Measurements from ENCODE around the gene KIFC1. TPM values are rescaled to one million over a fixed set of nuclear protein-coding genes. Genes with fewer than 3 reads are reported as not detected.
"Not testable (repeated sequence)": the region's sequence is repeated elsewhere in the genome, so short reads cannot be mapped to it uniquely, and the experiment has no call there.

The KIFC1 gene
- total RNA-seq, 1 experiment from 2014 or later, result 120 TPM

DNA sequence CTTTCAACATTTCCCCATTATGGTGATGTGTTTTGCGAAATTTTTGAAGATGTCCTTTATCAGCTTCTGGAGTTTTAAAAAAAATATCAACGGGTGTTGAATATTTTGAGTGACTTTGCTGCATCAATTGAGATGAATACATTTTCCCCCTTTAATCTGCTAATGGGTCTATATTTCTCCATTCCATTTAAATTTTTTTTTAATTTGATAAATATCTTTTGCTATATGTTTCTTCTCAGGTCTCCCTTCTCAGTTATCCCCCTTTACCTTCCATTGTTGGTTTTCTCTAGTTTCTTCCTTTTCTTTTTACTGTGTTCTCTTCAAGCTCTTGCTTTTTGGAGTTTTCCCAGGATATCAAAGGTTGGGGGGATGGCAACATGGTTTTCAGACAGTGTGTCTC, 1.4 kb upstream of the KIFC1 start:
- DNase-seq (ENCODE audit: low read depth in 1 of 2, low spot score in 2 of 2), result no peak
- Histone ChIP-seq H3K27me3 (replicated peaks) (no peaks in the 10 kb centered on the region), H3K36me3 (peaks cover 29% of the 10 kb centered on the region), H3K27ac (no peak overlapping the region), H3K4me3 (no peak overlapping the region), H3K4me1 (replicated peaks) (peaks cover 31% of the 10 kb centered on the region), H3K9me3 (replicated peaks) (no peaks in the 10 kb centered on the region)

DNA sequence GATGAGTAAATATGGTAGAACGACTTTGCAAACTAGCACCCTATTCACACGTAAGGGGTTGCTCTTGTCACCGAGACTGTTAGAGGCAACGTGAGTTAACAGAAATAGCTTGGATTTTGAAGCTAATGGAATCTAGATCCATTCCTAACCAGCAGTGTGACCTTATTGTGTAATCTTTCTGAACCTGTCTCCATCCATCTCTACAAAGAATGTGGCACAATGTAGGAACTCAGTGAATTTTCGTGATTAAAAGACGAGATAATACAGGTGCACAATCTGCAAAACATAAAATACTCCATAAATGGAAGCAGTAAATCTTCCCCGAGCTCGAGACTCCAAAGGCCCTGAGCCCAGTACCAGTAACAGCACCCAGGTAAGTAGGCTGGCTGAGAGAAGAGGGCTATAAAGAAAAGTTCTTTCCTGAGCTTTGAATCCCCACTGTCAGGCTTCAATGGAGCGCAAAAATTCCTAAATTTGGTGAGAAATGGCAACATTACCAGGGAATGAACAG, 801 bp upstream of the KIFC1 start:
- Histone ChIP-seq H3K27me3 (replicated peaks) (no peaks in the 10 kb centered on the region), H3K9me3 (replicated peaks) (no peaks in the 10 kb centered on the region), H3K36me3 (peaks cover 36% of the 10 kb centered on the region), H3K4me1 (replicated peaks) (peaks cover 34% of the 10 kb centered on the region), H3K27ac (peak overlapping the region; percentile 40), H3K4me3 (peak overlapping the region; percentile 6; the same call in 1 of the 2 replicates)
- DNase-seq (ENCODE audit: low read depth in 1 of 2, low spot score in 2 of 2), result no peak

- peak in 1 of 2 experiments; percentile 51 for DNase-seq (ENCODE audit: low read depth in 1 of 2, low spot score in 2 of 2)
- H3K27me3 ChIP-seq (replicated peaks), result no peaks in the 10 kb centered on the region
These were observed 435 bp downstream of the KIFC1 start for GRCh38 chr6:33391922-33392594.

DNA sequence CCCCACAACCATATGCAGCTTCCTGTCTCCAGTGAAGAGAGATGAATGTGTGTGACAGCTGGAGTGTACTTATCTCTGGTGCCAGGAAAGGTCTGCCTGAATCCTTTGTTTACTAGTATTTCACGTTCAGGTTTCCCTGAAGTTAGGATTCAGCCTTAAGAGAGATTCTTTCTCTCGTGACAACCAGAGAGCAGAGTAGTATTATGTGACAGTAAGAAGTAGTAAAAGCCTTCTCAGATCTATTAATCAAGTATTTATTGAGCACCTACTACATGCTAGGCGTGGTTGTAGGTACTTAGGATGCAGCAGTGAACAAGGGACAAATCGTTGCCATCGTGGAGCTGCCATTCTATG, 949 bp downstream of the KIFC1 start:
- H3K36me3 ChIP-seq, result peaks cover 44% of the 10 kb centered on the region
- H3K27ac ChIP-seq, result peak overlapping the region; percentile 95
- DNase-seq (ENCODE audit: low read depth in 1 of 2, low spot score in 2 of 2), result no peak
- peaks cover 34% of the 10 kb centered on the region for H3K4me1 ChIP-seq (replicated peaks)
- H3K27me3 ChIP-seq (replicated peaks), result no peaks in the 10 kb centered on the region
- peak overlapping the region; percentile 78 for H3K4me3 ChIP-seq
- no peaks in the 10 kb centered on the region for H3K9me3 ChIP-seq (replicated peaks)

More at GRCh38 chr6:33391922-33392594, 435 bp downstream of the KIFC1 start:
- Histone ChIP-seq H3K36me3 (peaks cover 39% of the 10 kb centered on the region), H3K27ac (peak overlapping the region; percentile 95), H3K4me1 (replicated peaks) (peaks cover 34% of the 10 kb centered on the region), H3K4me3 (peak overlapping the region; percentile 78), H3K9me3 (replicated peaks) (no peaks in the 10 kb centered on the region)

GRCh38 chr6:33392979-33393378, 1.4 kb downstream of the KIFC1 start:
- Histone ChIP-seq H3K4me3 (peak overlapping the region; percentile 78), H3K27me3 (replicated peaks) (no peaks in the 10 kb centered on the region), H3K9me3 (replicated peaks) (no peaks in the 10 kb centered on the region), H3K4me1 (replicated peaks) (peaks cover 34% of the 10 kb centered on the region), H3K27ac (peak overlapping the region; percentile 95), H3K36me3 (peaks cover 48% of the 10 kb centered on the region)
- no peak for DNase-seq (ENCODE audit: low read depth in 1 of 2, low spot score in 2 of 2)

- no peaks in the 10 kb centered on the region for H3K27me3 ChIP-seq (replicated peaks)
- H3K4me1 ChIP-seq (replicated peaks), result peaks cover 28% of the 10 kb centered on the region
- H3K4me3 ChIP-seq, result no peak overlapping the region
- H3K9me3 ChIP-seq (replicated peaks), result no peaks in the 10 kb centered on the region
- H3K36me3 ChIP-seq, result peaks cover 82% of the 10 kb centered on the region
- no peak for DNase-seq (ENCODE audit: low read depth in 1 of 2, low spot score in 2 of 2)
- H3K27ac ChIP-seq, result no peak overlapping the region
These were observed 5.9 kb downstream of the KIFC1 start for GRCh38 chr6:33397541-33397940.

DNA sequence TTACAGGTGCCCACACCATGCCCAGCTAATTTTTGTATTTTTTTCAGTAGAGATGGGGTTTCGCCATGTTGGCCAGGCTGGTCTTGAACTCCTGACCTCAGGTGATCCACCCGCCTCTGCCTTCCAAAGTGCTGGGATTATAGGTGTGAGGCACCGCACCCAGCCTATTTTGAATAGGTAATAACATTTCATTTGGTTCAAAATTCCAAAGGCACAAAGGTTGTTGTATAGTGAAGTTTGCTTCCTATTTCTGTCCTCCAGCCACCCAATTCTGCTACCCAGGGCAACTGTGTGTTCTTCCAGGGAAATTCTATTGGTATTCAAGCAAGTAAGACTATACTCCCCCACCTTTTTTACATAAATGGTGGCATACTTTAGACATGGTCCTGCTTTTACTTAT, 7.0 kb downstream of the KIFC1 start:
- not testable (repeated sequence) for H3K27ac ChIP-seq; H3K9me3 ChIP-seq (replicated peaks); H3K4me3 ChIP-seq; DNase-seq (ENCODE audit: low read depth in 1 of 2, low spot score in 2 of 2); H3K27me3 ChIP-seq (replicated peaks)
- H3K4me1 ChIP-seq (replicated peaks), result peaks cover 19% of the 10 kb centered on the region
- H3K36me3 ChIP-seq, result peaks cover 87% of the 10 kb centered on the region

GRCh38 chr6:33399881-33400280, 8.3 kb downstream of the KIFC1 start:
- H3K27ac ChIP-seq; DNase-seq (ENCODE audit: low read depth in 1 of 2, low spot score in 2 of 2); H3K4me1 ChIP-seq (replicated peaks); H3K27me3 ChIP-seq (replicated peaks); H3K9me3 ChIP-seq (replicated peaks); H3K4me3 ChIP-seq: not testable (repeated sequence)
- H3K36me3 ChIP-seq, result peaks cover 88% of the 10 kb centered on the region

GRCh38 chr6:33404884-33405283, 13.3 kb downstream of the KIFC1 start:
- Histone ChIP-seq H3K4me1 (replicated peaks) (peaks cover 6% of the 10 kb centered on the region), H3K27me3 (replicated peaks) (no peaks in the 10 kb centered on the region), H3K36me3 (peaks cover 96% of the 10 kb centered on the region), H3K9me3 (replicated peaks) (no peaks in the 10 kb centered on the region), H3K4me3 (no peak overlapping the region), H3K27ac (no peak overlapping the region)
- DNase-seq (ENCODE audit: low read depth in 1 of 2, low spot score in 2 of 2), result no peak

GRCh38 chr6:33405386-33405940, 13.8 kb downstream of the KIFC1 start:
- Histone ChIP-seq H3K27ac (no peak overlapping the region), H3K27me3 (replicated peaks) (no peaks in the 10 kb centered on the region), H3K36me3 (peaks cover 95% of the 10 kb centered on the region), H3K4me1 (replicated peaks) (peaks cover 9% of the 10 kb centered on the region), H3K9me3 (replicated peaks) (no peaks in the 10 kb centered on the region), H3K4me3 (no peak overlapping the region)
- DNase-seq (ENCODE audit: low read depth in 1 of 2, low spot score in 2 of 2), result no peak

DNA sequence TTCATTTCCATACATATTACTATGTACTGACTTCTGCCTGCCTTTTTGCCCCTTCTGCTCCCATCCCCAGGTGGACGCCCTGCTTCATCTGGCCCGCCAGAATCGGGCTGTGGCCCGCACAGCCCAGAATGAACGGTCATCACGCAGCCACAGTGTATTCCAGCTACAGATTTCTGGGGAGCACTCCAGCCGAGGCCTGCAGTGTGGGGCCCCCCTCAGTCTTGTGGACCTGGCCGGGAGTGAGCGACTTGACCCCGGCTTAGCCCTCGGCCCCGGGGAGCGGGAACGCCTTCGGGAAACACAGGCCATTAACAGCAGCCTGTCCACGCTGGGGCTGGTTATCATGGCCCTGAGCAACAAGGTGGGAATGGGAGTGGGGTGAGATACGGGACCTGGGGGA, 14.5 kb downstream of the KIFC1 start:
- Histone ChIP-seq H3K36me3 (peaks cover 88% of the 10 kb centered on the region), H3K4me3 (no peak overlapping the region), H3K9me3 (replicated peaks) (no peaks in the 10 kb centered on the region), H3K27me3 (replicated peaks) (no peaks in the 10 kb centered on the region), H3K27ac (no peak overlapping the region), H3K4me1 (replicated peaks) (peaks cover 9% of the 10 kb centered on the region)
- no peak for DNase-seq (ENCODE audit: low read depth in 1 of 2, low spot score in 2 of 2)

DNA sequence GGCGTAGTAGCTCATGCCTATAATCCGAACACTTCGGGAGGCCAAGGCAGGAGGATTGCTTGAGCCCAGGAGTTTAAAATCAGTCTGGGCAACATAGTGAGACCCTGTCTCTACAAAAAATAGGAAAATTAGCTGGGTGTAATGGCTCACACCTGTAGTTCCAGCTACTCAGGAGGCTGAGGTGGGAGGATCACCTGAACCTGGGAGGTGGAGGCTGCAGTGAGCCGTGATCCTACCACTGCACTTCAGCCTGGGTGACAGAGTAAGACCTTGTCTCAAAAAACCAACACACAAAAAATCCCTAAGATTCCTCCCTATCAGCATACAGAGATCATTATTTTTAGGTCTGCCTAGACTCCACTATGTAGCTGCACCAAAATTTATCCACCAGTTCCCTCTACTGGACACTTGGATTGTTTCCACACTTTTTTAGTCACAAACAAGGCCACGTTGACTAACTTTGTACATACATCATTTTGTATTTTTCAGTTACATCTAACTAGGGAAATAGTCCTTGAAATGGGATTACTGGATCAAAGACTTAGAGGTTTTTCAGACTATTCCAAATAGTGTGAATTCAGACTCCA, 15.6 kb downstream of the KIFC1 start:
- Histone ChIP-seq H3K4me3 (no peak overlapping the region), H3K4me1 (replicated peaks) (peaks cover 15% of the 10 kb centered on the region), H3K27me3 (replicated peaks) (no peaks in the 10 kb centered on the region), H3K27ac (no peak overlapping the region), H3K9me3 (replicated peaks) (no peaks in the 10 kb centered on the region), H3K36me3 (peaks cover 79% of the 10 kb centered on the region)
- no peak for DNase-seq (ENCODE audit: low read depth in 1 of 2, low spot score in 2 of 2)

DNA sequence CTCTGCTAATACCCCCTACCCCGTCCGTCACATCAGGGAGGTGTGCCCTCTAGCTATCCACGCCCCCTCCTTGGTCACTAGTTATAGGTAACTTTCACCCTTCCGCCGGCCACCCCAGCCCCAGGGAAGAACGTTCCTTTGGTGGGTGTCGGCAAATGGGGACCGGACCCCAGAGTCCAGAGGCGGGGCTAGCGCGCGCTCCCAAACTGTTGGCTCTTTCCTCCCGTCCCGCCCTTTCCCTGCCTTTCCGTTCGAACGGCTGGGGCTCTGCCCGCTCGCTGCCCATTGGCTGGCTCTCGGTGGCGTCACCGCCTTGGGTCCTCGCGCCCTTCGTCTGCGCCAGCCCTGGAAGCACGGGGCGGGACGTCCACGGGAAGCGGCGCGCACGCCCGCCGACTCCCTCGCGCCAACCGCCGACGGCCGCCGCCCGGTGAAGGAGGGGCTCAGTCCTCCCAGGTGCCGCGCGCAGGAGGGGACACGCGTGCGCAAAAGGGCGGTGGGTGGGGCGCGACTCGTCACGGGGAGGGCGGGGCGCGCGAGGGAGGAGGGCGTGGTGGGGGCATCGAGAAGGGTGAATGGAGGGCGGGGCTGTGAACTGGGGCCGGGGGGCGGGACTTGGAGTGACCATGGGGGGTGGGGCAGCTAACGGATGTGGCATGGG, 18.6 kb downstream of the KIFC1 start:
- Histone ChIP-seq H3K4me1 (replicated peaks) (peaks cover 15% of the 10 kb centered on the region), H3K27me3 (replicated peaks) (no peaks in the 10 kb centered on the region), H3K36me3 (peaks cover 76% of the 10 kb centered on the region), H3K4me3 (peak overlapping the region; percentile 79), H3K9me3 (replicated peaks) (no peaks in the 10 kb centered on the region), H3K27ac (peak overlapping the region; percentile 85)
- DNase-seq (ENCODE audit: low read depth in 1 of 2, low spot score in 2 of 2), result peak; percentile 98

Measured in SJSA1 (cell line).